GM19193 (cell line): Measurements from ENCODE around the gene SPOCK3.

ENCODE experiments used
- POLR2A ChIP-seq: IDR thresholded peaks from 4 replicates; pipeline ENCODE4 v1.6.1; 2011; ENCODE audit not compliant: insufficient read depth, insufficient read length; ENCODE audit errors: extremely low read depth

The SPOCK3 gene

GRCh38 chr4:167234316-167234881, at the start of gene SPOCK3:
Gene SPOCK3, minus strand, starts transcription at chr4:167234494.
- TF ChIP-seq POLR2A, result no peak

GRCh38 chr4:167282171-167282864, 48.0 kb upstream of the SPOCK3 start:
- TF ChIP-seq POLR2A, result no peak

DNA sequence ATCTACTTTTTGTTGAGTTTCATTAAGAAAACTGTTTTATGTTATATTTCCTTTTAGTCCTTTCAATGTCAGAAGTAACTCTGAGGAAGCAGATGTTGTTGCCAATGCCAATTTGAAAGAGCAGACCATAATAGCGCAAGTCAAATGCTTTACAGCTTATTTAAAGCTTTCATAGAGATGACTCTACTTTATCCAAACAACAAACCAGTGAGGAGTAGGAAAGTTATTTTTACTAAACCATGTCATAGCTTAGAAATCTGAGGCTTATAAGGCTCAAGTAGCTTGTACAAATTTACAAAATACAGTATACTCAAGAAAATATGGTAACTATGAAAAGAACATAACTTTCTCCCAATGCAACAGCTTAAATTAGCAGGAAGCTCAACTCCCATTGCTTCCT, 40.1 kb upstream of the SPOCK3 start:
- TF ChIP-seq POLR2A, result no peak

DNA sequence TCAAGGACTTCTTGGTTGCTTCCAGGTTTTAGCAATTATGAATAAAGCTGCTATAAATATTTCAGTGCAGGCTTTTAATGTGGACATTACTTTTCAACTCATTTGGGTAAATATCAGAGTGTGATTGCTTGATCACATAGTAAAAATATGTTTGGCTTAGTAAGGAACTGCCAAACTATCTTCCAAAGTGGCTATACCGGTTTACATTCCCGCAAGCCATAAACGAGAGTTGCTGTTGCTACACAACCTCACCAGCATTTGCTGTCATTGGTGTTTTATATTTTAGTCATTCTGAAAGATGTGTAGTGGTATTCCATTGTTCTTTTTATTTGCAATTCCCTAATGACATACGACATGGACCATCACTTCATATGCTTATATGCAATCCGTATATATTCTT, 30.9 kb upstream of the SPOCK3 start:
- TF ChIP-seq POLR2A, result no peak

GRCh38 chr4:167248271-167248670, 14.0 kb upstream of the SPOCK3 start:
- TF ChIP-seq POLR2A, result no peak

- no peak for TF ChIP-seq POLR2A
Observed at GRCh38 chr4:167239627-167240026, 5.3 kb upstream of the SPOCK3 start.

GRCh38 chr4:167238226-167238625, 3.9 kb upstream of the SPOCK3 start:
- no peak for TF ChIP-seq POLR2A

DNA sequence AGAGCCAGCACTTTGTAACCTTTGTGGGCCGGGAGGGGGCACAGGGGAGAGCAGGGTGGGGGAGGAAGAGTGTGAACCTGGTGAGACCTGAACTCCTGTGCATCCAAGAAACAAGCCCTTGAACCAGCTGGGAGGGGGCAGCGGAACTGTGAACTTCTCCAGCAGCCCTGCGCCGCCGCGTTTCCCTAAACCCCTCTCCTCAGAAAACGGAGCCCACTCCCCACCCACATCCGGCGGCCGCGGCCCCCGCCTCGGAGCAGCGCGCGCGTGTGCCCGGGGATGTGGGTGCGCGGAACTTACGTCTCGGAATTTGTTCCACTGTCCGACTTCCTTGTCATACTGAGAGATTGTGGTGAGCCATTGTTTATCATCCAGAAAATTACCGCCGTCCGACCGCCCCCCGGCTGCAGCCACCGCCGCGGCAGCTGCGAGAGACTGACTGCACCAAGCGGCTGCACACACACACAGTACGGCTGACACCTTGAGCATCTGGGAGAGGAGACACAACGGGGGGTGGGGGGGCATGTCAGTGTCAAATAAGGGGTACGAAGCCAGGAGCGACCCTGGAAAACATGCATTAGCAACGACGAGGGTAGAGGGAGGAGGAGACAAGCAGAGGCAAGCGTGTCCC, 494 bp downstream of the SPOCK3 start:
- no peak for TF ChIP-seq POLR2A

- TF ChIP-seq POLR2A, result no peak
Observed at GRCh38 chr4:167232805-167233684, 1.2 kb downstream of the SPOCK3 start.

- TF ChIP-seq POLR2A, result no peak
Observed at GRCh38 chr4:167230744-167231143, 3.5 kb downstream of the SPOCK3 start.

GRCh38 chr4:167222099-167222498, 12.2 kb downstream of the SPOCK3 start:
- TF ChIP-seq POLR2A, result no peak

GRCh38 chr4:167221084-167221483, 13.2 kb downstream of the SPOCK3 start:
- TF ChIP-seq POLR2A, result no peak

DNA sequence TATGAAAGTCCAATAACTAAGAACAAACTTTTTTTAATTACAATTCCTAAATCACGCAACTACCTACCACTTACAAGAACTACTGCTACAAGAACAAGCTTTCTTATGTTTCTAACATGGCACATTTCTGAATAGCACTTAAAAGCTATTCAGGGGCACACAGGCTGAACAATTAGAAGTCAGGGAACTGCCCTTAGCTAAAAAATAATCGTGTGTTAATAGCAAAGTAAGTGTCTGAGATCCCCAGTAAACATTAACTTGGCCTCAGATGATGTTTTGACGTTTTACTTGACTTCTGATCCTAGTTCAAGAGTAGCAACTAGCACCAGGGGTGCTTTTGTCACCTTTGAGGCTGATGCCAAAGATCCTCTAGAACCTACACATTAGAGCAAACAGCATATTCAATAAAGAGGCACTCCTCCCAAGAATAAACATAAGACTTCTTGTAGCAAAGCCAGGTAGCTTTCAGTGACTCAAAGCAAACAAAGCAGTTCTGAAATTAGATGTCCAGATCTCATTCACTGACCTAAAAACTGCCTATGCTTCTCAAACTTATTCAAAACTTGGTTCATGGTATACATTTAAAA, 16.2 kb downstream of the SPOCK3 start:
- TF ChIP-seq POLR2A, result no peak

DNA sequence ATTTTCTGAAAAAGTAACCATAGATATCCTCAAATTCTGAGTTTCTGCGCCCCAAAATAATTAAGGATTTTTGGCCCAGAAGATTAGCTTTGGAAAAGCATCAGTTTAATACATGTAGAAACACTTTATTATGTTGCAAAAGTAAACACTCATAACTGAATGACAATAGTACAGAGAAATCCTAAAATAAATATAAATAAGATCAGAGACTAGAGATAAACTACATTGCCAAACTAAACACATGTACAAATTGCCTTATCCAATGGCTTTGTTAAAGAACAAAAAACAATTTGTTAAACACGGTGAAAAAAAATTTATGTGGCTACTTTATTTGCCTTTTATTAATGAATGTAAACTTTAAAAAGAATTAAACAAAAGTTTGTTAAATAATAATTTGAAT, 17.5 kb downstream of the SPOCK3 start:
- TF ChIP-seq POLR2A, result no peak

- no peak for TF ChIP-seq POLR2A
Observed at GRCh38 chr4:167210166-167210565, 24.1 kb downstream of the SPOCK3 start.
